ENCODE results near the gene HS1BP3.
A peak's percentile ranks its signal among the peaks of the same experiment; 100 is the strongest.

The HS1BP3 gene

DNA sequence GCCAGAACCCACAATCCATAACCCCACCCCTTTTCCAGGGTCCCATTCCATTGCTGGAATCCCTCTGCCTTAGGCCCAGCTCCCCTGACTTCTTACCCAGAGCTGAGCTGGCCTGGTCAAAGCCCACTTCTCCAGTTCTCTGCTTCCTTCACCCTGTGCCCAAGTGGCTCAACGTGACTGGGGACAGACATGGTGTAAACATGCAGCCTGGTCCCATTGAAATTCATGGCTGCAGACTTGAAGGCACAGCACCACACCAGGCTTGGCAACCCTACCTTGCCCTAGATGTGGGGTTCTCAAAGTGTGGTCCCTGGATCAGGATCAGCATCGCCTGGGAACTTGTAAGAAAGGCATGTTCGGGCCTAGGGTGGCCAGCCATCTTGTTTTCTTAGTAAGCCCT lies 3.7 kb downstream of the HS1BP3 start:
- H3K4me1 Mint-ChIP-seq = peaks cover 42% of the 10 kb centered on the region
- no peak for DNase-seq (ENCODE audit: low spot score in 2 of 2)
- no peaks in the 10 kb centered on the region for H3K9me3 Mint-ChIP-seq
- no peak overlapping the region for H3K27ac Mint-ChIP-seq
- H3K4me3 Mint-ChIP-seq = no peak overlapping the region
- no peak for ATAC-seq
- peaks cover 12% of the 10 kb centered on the region for H3K36me3 Mint-ChIP-seq

GRCh38 chr2:20646446-20646845 lies 4.5 kb downstream of the HS1BP3 start:
- H3K36me3 Mint-ChIP-seq = peaks cover 10% of the 10 kb centered on the region
- no peak overlapping the region for H3K27ac Mint-ChIP-seq
- ATAC-seq (no peak), DNase-seq (ENCODE audit: low spot score in 2 of 2) (no peak)
- peaks cover 47% of the 10 kb centered on the region for H3K4me1 Mint-ChIP-seq
- no peak overlapping the region for H3K4me3 Mint-ChIP-seq
- no peaks in the 10 kb centered on the region for H3K9me3 Mint-ChIP-seq

- no peak overlapping the region for H3K27ac Mint-ChIP-seq
- no peak overlapping the region for H3K4me3 Mint-ChIP-seq
- H3K4me1 Mint-ChIP-seq = peaks cover 44% of the 10 kb centered on the region
- DNase-seq (ENCODE audit: low spot score in 2 of 2) = no peak
- H3K9me3 Mint-ChIP-seq = no peaks in the 10 kb centered on the region
- no peak for ATAC-seq
- H3K36me3 Mint-ChIP-seq = peaks cover 6% of the 10 kb centered on the region
Measured at GRCh38 chr2:20645761-20646160, 5.1 kb downstream of the HS1BP3 start.

DNA sequence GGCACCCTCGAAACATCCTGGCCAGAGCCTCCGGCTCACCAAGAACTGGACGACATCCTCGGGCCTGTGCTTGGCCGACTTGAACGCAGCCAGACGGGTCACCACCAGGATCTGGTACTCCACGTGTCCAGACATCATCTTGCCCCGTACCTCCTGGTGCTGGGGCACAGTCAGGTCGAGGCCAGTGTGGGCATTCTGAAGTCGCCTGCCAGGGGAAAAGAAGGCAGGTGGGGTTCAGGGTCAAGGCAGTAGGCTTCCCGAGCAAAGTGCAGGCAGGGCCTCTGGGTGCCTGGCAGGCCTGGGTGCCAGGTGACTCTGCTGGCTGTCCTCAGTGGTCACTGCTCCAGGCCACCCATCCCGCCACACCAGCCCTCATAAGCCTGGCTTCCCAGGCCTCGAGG lies 5.6 kb downstream of the HS1BP3 start:
- no peaks in the 10 kb centered on the region for H3K9me3 Mint-ChIP-seq
- H3K36me3 Mint-ChIP-seq = peaks cover 6% of the 10 kb centered on the region
- DNase-seq (ENCODE audit: low spot score in 2 of 2) (no peak), ATAC-seq (no peak)
- no peak overlapping the region for H3K4me3 Mint-ChIP-seq
- peak overlapping the region; percentile 86 for H3K27ac Mint-ChIP-seq
- peaks cover 41% of the 10 kb centered on the region for H3K4me1 Mint-ChIP-seq

- ATAC-seq (no peak), DNase-seq (ENCODE audit: low spot score in 2 of 2) (no peak)
- Mint-ChIP-seq H3K27ac (peak overlapping the region; percentile 86), H3K9me3 (no peaks in the 10 kb centered on the region), H3K4me3 (no peak overlapping the region), H3K4me1 (peaks cover 26% of the 10 kb centered on the region), H3K36me3 (peaks cover 15% of the 10 kb centered on the region)
Measured at GRCh38 chr2:20643826-20644225, 7.1 kb downstream of the HS1BP3 start.

DNA sequence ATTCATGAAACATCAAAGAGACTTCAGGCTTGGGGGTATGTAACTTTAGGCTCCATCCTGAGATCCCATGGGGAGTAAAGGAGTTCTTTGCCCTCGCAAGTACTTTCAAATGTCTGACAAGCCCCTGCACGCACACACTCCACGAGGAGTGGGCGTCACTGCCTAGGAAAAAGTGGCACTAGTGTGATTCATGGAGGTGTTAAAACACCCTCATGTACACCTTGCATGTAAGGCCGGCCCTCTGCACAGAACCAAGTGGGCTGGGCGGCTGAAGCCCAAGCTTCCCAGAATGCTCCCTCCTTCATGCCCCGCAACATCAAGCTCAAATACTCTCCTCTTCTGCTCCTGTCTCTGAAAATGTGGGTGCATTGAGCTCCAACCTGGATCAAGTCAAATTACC lies 7.8 kb downstream of the HS1BP3 start:
- H3K27ac Mint-ChIP-seq = no peak overlapping the region
- H3K9me3 Mint-ChIP-seq = no peaks in the 10 kb centered on the region
- no peak overlapping the region for H3K4me3 Mint-ChIP-seq
- no peak for ATAC-seq
- peaks cover 16% of the 10 kb centered on the region for H3K36me3 Mint-ChIP-seq
- no peak for DNase-seq (ENCODE audit: low spot score in 2 of 2)
- H3K4me1 Mint-ChIP-seq = peaks cover 18% of the 10 kb centered on the region

- Mint-ChIP-seq H3K4me1 (peaks cover 17% of the 10 kb centered on the region), H3K36me3 (peaks cover 16% of the 10 kb centered on the region), H3K4me3 (no peak overlapping the region), H3K9me3 (no peaks in the 10 kb centered on the region), H3K27ac (peak overlapping the region; percentile 29)
- ATAC-seq = peak; percentile 93
- DNase-seq (ENCODE audit: low spot score in 2 of 2) = peak; percentile 79 to 87
Measured at GRCh38 chr2:20642055-20642971, 8.6 kb downstream of the HS1BP3 start.

DNA sequence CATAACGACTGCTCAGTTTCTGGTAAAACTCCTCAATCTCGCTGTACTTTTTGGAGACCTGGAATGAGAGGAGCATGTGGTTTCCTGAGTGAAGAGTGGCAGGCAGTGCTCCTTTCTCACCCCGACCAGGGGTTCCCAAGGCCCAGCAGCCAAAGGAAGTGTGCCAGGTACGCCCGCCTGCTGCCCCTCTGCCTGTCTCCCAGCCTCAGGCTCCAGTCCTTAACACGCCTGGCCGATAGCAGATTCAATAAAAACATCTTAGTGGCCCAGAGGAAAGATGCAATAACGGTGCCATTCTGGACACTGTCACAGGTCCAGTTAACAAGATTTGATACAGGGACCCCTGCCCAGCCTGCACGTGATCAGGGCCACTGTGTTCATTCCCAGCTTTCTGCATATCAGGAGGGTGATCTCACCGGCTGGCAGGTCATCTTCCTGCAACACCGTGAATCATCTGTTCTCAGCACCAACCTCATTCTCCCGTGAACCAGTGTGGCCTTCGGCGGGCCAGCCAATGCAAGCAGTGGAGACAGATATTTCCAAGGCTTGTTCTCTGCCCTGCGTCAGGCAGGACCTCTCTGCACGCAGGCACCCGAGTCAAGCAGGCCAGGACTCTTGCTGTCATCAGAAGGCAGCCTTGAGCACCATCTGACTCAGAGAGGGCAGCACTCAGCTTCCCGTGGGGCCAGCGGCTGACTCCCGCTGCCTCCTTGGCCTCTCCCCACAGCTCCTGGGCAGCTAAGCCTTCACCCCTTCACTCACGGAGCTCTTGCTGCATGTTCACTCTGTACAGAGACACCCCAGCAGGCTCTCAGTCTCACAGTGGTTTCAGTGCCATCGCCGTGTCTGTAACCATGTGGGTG lies 9.5 kb downstream of the HS1BP3 start:
- peaks cover 16% of the 10 kb centered on the region for H3K36me3 Mint-ChIP-seq

DNA sequence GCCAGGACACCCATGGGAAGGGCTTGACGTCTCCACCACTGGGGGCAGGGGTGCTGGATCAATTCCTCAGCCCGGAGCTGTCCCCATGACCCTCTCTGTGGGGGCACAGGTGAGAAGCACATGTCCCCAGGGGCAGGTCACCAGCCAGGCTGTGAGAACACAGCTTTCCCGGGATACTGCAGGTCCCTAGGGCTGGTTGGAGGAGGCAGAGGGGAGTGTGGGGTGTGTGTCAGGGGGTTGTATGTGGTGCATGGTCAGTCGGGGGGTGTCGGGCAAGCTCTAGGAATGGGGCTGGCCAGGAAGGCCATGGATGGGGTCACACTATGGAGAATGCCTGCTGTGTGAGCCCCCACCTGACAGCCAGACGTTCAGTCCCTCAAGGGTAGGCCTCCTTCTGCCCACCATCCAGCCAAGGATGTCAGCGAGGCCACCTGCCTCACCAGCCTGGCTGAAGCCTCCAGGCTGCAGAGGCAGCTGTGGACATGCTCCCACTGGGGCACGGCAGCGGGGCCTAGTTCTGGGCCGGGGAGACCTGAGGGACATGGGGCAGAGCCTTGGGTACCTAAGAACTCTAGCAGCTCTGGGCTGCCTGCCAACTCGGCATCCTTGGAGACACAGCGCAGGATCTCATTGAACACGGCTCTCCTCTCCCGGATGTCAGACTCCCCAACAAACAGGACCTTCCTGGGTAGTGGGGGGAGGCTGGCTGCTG lies 10.3 kb downstream of the HS1BP3 start:
- Mint-ChIP-seq H3K4me3 (no peak overlapping the region), H3K27ac (peak overlapping the region; percentile 48), H3K36me3 (peaks cover 16% of the 10 kb centered on the region), H3K4me1 (peaks cover 18% of the 10 kb centered on the region), H3K9me3 (no peaks in the 10 kb centered on the region)
- ATAC-seq (no peak), DNase-seq (ENCODE audit: low spot score in 2 of 2) (no peak)

More for the DNA sequence above, 9.5 kb downstream of the HS1BP3 start:
- Mint-ChIP-seq H3K27ac (no peak overlapping the region), H3K9me3 (no peaks in the 10 kb centered on the region), H3K4me3 (no peak overlapping the region), H3K4me1 (peaks cover 13% of the 10 kb centered on the region)
- DNase-seq (ENCODE audit: low spot score in 2 of 2) = no peak
- no peak for ATAC-seq

GRCh38 chr2:20638646-20639430 lies 12.1 kb downstream of the HS1BP3 start:
- ATAC-seq = no peak
- Mint-ChIP-seq H3K27ac (no peak overlapping the region), H3K4me1 (peaks cover 22% of the 10 kb centered on the region), H3K36me3 (peaks cover 10% of the 10 kb centered on the region), H3K4me3 (no peak overlapping the region), H3K9me3 (no peaks in the 10 kb centered on the region)
- no peak for DNase-seq (ENCODE audit: low spot score in 2 of 2)

DNA sequence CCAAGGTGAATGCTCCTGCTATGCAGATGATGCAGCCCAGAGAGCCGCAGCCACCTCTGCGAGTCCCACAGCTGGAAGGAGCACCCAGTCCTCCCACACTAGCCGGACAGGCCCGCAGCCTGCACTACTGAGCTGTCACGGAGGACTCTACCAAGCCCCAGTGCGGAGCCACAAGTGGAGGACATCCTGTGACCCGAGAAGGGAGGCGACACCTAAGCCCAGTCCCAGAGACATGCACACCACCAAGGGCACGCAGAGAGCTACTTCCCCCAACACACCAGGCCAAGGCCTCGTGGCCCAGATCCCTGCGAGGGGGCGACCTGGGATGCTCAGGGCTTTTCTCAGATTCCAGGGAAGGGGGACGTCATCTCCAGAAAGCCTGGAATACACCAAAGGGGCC lies 12.9 kb downstream of the HS1BP3 start:
- H3K9me3 Mint-ChIP-seq = no peaks in the 10 kb centered on the region
- ATAC-seq = no peak
- H3K36me3 Mint-ChIP-seq = peaks cover 10% of the 10 kb centered on the region
- H3K27ac Mint-ChIP-seq = no peak overlapping the region
- no peak for DNase-seq (ENCODE audit: low spot score in 2 of 2)
- peaks cover 22% of the 10 kb centered on the region for H3K4me1 Mint-ChIP-seq
- no peak overlapping the region for H3K4me3 Mint-ChIP-seq

DNA sequence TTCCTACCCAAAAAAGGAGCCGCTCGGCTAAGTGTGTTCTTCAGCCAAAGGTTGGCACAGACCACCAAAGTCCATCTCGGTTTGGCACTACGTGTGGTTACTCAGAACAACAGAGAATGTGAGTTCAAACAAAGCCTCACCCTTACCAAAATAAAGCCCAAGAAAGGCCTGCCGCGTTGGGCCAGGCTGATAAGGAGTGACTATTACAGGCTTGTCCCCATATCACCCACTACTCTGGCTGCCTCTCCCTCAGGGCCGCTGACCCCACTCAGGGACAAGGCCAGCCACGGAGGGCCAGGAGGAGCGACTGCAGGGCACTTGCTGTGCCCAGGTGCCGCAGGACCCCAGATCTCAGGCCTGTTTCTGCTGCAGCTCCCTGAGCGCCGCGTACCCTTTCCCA lies 13.8 kb downstream of the HS1BP3 start:
- H3K36me3 Mint-ChIP-seq = peaks cover 10% of the 10 kb centered on the region
- H3K9me3 Mint-ChIP-seq = no peaks in the 10 kb centered on the region

DNA sequence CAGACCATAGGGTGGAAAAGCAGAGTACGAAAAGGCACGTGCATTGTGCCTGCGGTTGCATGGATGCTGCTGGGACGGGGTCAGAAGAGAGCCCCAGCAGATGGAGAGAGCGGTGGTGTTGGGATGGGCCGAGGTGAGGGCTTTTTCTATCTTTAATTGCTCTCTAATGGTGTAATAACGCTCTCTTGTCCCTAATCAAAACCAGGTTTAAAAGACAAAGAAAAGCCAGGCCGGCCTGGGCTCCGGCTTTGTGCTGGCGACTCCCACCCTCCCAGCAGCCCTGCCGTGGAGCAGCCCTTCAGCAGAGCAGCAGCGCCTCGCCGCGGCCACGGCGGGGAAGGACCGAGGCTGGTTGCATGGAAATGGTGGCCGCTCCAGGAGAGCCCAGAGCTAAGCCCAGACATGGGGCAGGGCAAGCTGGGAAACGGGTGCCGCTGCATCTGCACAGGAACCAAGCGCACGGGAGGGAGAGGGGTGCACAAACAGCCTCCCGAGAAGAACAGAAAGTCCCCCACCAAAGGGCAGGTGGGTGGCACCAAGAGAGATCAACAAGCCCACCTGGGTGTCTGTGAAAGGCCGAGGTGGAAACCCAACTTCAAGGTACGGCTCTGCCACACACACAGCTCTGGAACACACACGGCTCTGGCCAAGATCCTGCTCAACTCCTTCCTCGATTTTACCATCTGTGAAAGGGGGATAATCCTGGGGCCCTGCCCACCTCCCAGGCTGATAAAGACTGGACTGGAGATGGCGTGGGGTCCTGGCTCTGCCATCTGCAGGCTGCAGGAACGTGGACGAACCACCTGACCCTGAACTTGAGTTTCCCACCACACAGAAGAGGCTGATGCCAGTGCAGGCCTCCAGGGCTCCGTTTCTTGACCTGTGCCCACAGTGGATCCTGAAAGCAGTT lies 15.0 kb downstream of the HS1BP3 start:
- DNase-seq (ENCODE audit: low spot score in 2 of 2) (peak; percentile 56 to 77), ATAC-seq (peak; percentile 84)
- Mint-ChIP-seq H3K9me3 (no peaks in the 10 kb centered on the region), H3K36me3 (peaks cover 10% of the 10 kb centered on the region), H3K27ac (peak overlapping the region; percentile 43), H3K4me1 (peaks cover 10% of the 10 kb centered on the region), H3K4me3 (no peak overlapping the region)

More for the DNA sequence above, 13.8 kb downstream of the HS1BP3 start:
- ATAC-seq (no peak), DNase-seq (ENCODE audit: low spot score in 2 of 2) (no peak)
- no peak overlapping the region for H3K4me3 Mint-ChIP-seq
- H3K27ac Mint-ChIP-seq = no peak overlapping the region
- peaks cover 16% of the 10 kb centered on the region for H3K4me1 Mint-ChIP-seq

DNA sequence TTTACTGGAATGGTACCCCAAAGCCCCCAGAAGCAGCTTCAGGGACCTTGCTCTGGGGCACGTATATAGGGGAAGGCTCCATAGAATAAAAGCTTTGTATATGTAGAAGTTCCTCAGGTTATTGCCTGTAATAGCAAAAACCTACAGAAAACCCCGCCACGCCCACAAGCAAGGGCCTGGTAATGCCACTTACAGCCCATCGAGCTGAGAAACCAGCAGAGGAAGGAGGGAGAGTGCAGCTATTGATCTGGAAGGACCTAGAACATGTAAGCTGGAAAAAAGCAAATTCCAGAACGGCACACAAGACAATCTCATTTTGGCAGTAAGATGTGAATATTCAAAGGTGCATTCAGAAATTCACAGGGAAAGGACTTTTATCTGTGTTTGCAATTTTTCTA lies 15.8 kb downstream of the HS1BP3 start:
- no peaks in the 10 kb centered on the region for H3K9me3 Mint-ChIP-seq
- peaks cover 10% of the 10 kb centered on the region for H3K4me1 Mint-ChIP-seq
- no peak overlapping the region for H3K4me3 Mint-ChIP-seq
- no peak overlapping the region for H3K27ac Mint-ChIP-seq
- DNase-seq (ENCODE audit: low spot score in 2 of 2) (no peak), ATAC-seq (no peak)
- peaks cover 10% of the 10 kb centered on the region for H3K36me3 Mint-ChIP-seq

Data from stimulated activated effector memory CD8-positive, alpha-beta T cell treated with anti-CD3 and anti-CD28 coated beads, Interleukin-12 subunit alpha, Interleukin-12 subunit beta, amount 100 ng/mL, for 72 hours (primary cell).